Neutrophil (primary cell): Measurements from ENCODE around the gene GASK1A.

Experiments
- H3K27ac ChIP-seq: fragments of 200-600 bp; sonication (generic); 2 replicates; pipeline ENCODE4 v1.5.1; 2016; ENCODE audit warnings: mild to moderate bottlenecking, moderate library complexity
- H3K27me3 ChIP-seq: fragments of 200-600 bp; sonication (generic); 2 replicates; pipeline ENCODE4 v1.6.0; 2016; ENCODE audit warnings: mild to moderate bottlenecking
- H3K36me3 ChIP-seq: fragments of 200-600 bp; sonication (generic); 2 replicates; pipeline ENCODE4 v1.5.1; 2017
- H3K4me1 ChIP-seq, 2 experiments: fragments of 200-600 bp in 1 of 2; sonication (generic) in 1 of 2; 1 replicate in 1 of 2; 2 replicates in 1 of 2; pipeline versions ENCODE4 v1.5.1 to v1.6.1; 2013 to 2016; ENCODE audit warnings: low read depth in 1 of 2, low read length in 1 of 2, mild to moderate bottlenecking in 1 of 2, moderate library complexity in 1 of 2; ENCODE audit not compliant: control insufficient read depth in 1 of 2, insufficient read depth in 1 of 2
- H3K4me3 ChIP-seq, 2 experiments: fragments of 200-600 bp in 1 of 2; sonication (generic) in 1 of 2; 1 replicate in 1 of 2; 2 replicates in 1 of 2; pipeline ENCODE4 v1.5.1; 2013 to 2016; ENCODE audit warnings: low read depth in 1 of 2, low read length in 1 of 2, mild to moderate bottlenecking in 1 of 2, moderate library complexity in 1 of 2
- H3K9me3 ChIP-seq: fragments of 200-600 bp; sonication (generic); 2 replicates; pipeline ENCODE4 v1.5.1; 2016
- TF ChIP-seq, protein P1 (sequence below): fragments of 200-600 bp; sonication (generic); IDR thresholded peaks from 2 replicates; pipeline ENCODE4 v1.5.1; 2016; ENCODE audit warnings: antibody characterized with exemption

Gene GASK1A

DNA sequence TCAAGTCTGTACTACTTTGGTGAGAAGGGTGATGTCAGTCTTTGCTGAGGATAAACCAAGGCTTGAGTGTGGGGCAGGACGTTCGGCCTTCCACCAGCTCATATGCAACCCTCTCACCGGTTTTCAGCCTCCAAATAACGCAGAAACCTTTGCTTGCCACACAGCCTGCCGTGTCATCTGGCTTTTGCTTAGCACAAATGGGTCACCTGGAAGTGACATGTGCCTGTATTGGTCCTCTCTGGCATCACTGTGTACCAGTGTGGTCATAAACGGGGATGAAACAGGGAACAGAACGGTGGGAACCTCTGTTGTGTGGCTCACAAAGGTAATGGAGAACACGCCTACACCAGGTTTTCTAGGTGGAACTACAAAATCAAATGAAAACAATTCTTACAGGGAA, 119.7 kb downstream of the GASK1A start:
- Histone ChIP-seq H3K9me3 (no peaks in the 10 kb centered on the region), H3K27ac (no peak overlapping the region), H3K4me3 (no peak overlapping the region), H3K4me1 (no peaks in the 10 kb centered on the region), H3K27me3 (no peaks in the 10 kb centered on the region), H3K36me3 (no peaks in the 10 kb centered on the region)
- TF ChIP-seq, protein P1, sequence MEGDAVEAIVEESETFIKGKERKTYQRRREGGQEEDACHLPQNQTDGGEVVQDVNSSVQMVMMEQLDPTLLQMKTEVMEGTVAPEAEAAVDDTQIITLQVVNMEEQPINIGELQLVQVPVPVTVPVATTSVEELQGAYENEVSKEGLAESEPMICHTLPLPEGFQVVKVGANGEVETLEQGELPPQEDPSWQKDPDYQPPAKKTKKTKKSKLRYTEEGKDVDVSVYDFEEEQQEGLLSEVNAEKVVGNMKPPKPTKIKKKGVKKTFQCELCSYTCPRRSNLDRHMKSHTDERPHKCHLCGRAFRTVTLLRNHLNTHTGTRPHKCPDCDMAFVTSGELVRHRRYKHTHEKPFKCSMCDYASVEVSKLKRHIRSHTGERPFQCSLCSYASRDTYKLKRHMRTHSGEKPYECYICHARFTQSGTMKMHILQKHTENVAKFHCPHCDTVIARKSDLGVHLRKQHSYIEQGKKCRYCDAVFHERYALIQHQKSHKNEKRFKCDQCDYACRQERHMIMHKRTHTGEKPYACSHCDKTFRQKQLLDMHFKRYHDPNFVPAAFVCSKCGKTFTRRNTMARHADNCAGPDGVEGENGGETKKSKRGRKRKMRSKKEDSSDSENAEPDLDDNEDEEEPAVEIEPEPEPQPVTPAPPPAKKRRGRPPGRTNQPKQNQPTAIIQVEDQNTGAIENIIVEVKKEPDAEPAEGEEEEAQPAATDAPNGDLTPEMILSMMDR: no peak

DNA sequence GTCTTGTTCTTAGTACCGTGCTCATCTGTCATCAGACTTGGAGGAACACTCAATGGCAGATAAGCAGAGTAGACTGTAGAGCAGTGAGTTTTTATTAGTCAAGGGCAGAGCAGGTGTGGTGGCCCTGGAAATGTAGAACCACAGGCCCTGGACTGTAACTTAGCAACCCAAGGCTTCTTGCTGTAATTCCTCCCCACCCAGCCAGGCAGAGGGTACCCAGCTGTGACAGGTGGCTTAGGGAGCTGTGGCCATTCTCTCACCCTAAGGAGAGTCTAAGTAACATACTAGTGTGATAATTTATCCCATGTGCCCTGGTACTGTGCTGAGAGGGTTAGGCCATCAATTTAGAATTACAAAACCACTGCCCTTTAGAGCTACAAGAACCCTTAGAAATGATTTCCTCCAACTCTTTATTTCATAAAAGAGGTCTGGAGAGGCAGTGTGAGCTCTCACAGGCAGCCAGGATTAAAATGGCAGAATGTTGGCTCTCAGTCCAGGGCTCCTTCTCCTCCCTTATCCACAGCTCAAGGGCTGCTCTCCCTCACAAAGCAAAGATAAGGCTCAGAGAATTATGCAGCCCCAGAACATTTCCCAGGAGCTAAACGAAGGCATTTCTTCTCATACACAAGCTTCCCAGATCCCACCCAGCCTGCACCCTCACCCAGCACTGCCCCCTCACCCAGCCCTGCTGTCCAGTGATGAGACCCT, 123.8 kb downstream of the GASK1A start:
- Histone ChIP-seq H3K4me3 (no peak overlapping the region), H3K27me3 (peaks cover 29% of the 10 kb centered on the region), H3K27ac (no peak overlapping the region), H3K36me3 (no peaks in the 10 kb centered on the region), H3K4me1 (peaks cover 9 to 10% of the 10 kb centered on the region in 2 experiments), H3K9me3 (no peaks in the 10 kb centered on the region)
- TF ChIP-seq, protein P1: no peak

DNA sequence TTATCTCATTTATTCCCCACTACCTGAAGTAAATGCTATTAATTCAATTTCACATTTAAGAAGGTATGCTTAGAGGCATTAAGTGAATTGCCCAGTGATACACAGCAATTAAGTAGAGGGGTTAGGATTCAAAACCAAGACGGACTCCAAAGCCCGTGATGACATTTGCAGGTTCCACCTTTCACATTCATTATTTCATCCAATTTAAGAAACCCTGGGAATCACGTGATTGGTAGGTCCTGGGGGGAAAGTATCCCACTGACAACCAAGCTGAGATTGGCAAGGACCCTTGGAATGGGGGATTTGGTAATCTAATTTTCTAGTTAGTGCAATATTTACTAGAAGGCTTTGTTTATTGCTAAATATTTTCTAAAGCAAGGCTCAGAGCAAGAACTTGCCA, 124.9 kb downstream of the GASK1A start:
- Histone ChIP-seq H3K27me3 (peaks cover 29% of the 10 kb centered on the region), H3K27ac (no peak overlapping the region), H3K4me3 (no peak overlapping the region), H3K36me3 (no peaks in the 10 kb centered on the region), H3K4me1 (peaks cover 9 to 10% of the 10 kb centered on the region in 2 experiments), H3K9me3 (no peaks in the 10 kb centered on the region)
- TF ChIP-seq, protein P1: no peak

DNA sequence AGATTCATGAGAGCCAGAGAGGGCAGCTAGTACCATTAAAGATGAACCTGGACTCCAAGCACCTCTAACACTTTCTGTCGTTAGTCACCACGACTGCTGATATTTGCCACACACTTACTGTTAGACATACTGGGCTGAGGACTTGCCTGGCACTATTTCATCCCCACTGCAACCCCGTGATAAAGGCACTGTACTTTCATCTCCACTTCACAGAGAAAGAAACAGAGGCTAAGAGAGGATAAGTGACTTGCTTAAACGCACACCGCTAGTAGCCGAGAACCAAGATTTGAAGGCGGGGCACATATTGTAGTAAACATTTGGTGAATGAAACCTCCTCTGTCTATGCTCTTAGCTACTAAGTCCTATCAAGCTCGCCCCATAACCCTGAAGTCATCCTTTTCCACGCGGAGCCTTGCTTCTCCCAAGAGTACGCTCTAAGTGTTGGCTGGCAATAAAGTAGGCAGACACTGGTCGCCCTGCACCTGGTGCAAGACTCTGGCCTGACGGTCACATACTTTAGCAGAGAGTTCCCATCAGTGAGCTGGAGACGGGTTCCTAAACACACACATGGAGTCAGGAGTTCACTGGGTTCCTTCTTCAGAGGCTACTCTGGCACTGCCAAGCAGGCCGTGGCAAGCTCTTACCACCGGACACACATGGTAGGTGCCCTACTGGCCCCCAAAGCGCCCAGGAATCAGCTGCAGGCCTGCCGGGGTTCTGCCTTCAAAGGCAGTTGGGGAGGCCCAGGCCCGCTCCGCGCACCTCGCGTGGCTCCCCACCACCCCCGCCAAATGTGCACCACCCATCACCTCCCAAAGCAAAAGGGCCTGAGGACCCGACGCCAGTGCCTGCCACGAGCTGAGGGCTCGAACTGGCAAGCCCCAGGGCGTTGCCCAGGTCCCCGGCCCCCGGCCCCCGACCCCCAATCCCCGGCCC, 125.8 kb downstream of the GASK1A start:
- Histone ChIP-seq H3K27ac (no peak overlapping the region), H3K4me1 (peaks cover 9 to 10% of the 10 kb centered on the region in 2 experiments), H3K27me3 (peaks cover 29% of the 10 kb centered on the region), H3K9me3 (no peaks in the 10 kb centered on the region), H3K4me3 (peak overlapping the region in 1 of 2 experiments; percentile 79), H3K36me3 (no peaks in the 10 kb centered on the region)
- TF ChIP-seq, protein P1: no peak

DNA sequence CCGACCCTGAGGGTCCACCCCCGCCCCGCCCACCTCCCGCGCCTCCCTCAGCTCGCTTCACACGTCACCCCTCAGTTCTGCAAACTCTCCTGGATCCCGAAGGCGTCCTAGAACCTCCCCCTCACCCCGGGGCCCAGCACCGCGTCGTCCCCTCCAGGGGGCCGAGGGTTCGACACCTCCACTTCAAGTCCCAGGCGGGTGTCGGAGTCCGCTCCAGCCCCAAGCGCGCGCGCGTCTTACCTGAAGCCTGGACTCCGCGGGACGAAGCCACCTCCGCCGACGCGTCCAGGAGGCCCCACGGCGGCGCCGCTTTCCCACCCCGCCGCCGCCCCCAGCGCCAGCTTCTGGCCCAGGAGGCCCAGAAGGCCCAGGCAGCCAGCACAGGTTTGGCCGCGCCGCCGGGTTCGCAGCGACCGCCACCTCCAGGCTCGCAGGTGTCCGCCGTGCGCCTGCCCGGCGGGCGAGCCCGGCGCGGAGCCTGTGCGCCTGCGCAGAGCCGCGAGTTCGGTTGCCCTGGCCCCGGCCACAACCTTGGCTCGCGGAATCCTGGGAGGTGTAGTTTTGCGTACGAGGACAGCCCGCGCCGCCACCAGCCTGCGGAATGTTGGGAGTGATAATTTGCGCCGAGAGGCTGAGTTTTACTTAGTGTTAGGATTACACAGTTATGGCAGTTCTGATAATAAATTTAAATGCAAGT, 126.6 kb downstream of the GASK1A start, which contains the start of gene POMGNT2:
TSS of gene POMGNT2 (minus strand) at position 484 of the 697 bp plus-strand sequence. CDS start 24,648 bp downstream, outside the sequence.
- Histone ChIP-seq H3K27me3 (peaks cover 29% of the 10 kb centered on the region), H3K4me1 (peaks cover 9 to 10% of the 10 kb centered on the region in 2 experiments), H3K27ac (no peak within 1 kb of the TSS), H3K9me3 (no peaks in the 10 kb centered on the region), H3K4me3 (peak within 1 kb of the TSS; percentile 61 to 79), H3K36me3 (no peaks in the 10 kb centered on the region)
- TF ChIP-seq, protein P1: no peak
